GM21528 (cell line): ENCODE measurements around the gene SCNN1A.

Experiments used
- ATAC-seq: cut with Tn5 transposase; IDR thresholded peaks from one replicate; pipeline ENCODE4 v1.9.1; 2021; ENCODE audit warnings: mild to moderate bottlenecking, moderate library complexity; ENCODE audit not compliant: unreplicated experiment, low FRiP score

Gene SCNN1A

GRCh38 chr12:6375269-6376078 lies at the start of gene SCNN1A:
TSS of gene SCNN1A (minus strand) at chr12:6375563. CDS start at chr12:6374783, 780 bp downstream.
- ATAC-seq, result no peak

- no peak for ATAC-seq
Measured at GRCh38 chr12:6424866-6425265, 49.5 kb upstream of the SCNN1A start.

GRCh38 chr12:6424008-6424347 lies 48.6 kb upstream of the SCNN1A start:
- no peak for ATAC-seq

- ATAC-seq, result no peak
Measured at GRCh38 chr12:6423267-6424007, 48.1 kb upstream of the SCNN1A start.

- ATAC-seq, result no peak
Measured at GRCh38 chr12:6420364-6420763, 45.0 kb upstream of the SCNN1A start.

- ATAC-seq, result no peak
Measured at GRCh38 chr12:6418796-6419195, 43.4 kb upstream of the SCNN1A start.

- ATAC-seq, result no peak
Measured at GRCh38 chr12:6416596-6416995, 41.2 kb upstream of the SCNN1A start.

- no peak for ATAC-seq
Measured at GRCh38 chr12:6407236-6407954, 32.0 kb upstream of the SCNN1A start.

- no peak for ATAC-seq
Measured at GRCh38 chr12:6405963-6406362, 30.6 kb upstream of the SCNN1A start.

GRCh38 chr12:6404390-6404789 lies 29.0 kb upstream of the SCNN1A start:
- no peak for ATAC-seq

- ATAC-seq, result no peak
Measured at GRCh38 chr12:6399884-6400644, 24.7 kb upstream of the SCNN1A start.

- no peak for ATAC-seq
Measured at GRCh38 chr12:6396031-6396430, 20.7 kb upstream of the SCNN1A start.

- ATAC-seq, result no peak
Measured at GRCh38 chr12:6394398-6394797, 19.0 kb upstream of the SCNN1A start.

- ATAC-seq, result no peak
Measured at GRCh38 chr12:6393109-6393508, 17.7 kb upstream of the SCNN1A start.

GRCh38 chr12:6392504-6392903 lies 17.1 kb upstream of the SCNN1A start:
- ATAC-seq, result no peak

- no peak for ATAC-seq
Measured at GRCh38 chr12:6391013-6391412, 15.7 kb upstream of the SCNN1A start.

GRCh38 chr12:6390084-6390799 lies 14.9 kb upstream of the SCNN1A start:
- no peak for ATAC-seq

- no peak for ATAC-seq
Measured at GRCh38 chr12:6387541-6387940, 12.2 kb upstream of the SCNN1A start.

GRCh38 chr12:6386491-6386890 lies 11.1 kb upstream of the SCNN1A start:
- no peak for ATAC-seq

- no peak for ATAC-seq
Measured at GRCh38 chr12:6386038-6386437, 10.7 kb upstream of the SCNN1A start.
